A549 (cell line): ENCODE data around the gene ESYT2. TPM values are rescaled to one million over a fixed set of nuclear protein-coding genes. Genes with fewer than 3 reads are reported as not detected.

Experiments
- ATAC-seq, 2 experiments: fragments of 200-7000 bp in 1 of 2; fragments of >200 bp in 1 of 2; cut with Nextera tagmentation in 1 of 2; cut with Tn5 transposase in 1 of 2; 3 replicates each; pipeline versions ENCODE4 v1.8.0 to v1.9.1; 2018 to 2020; ENCODE audit warnings: mild to moderate bottlenecking in 1 of 2, moderate library complexity in 1 of 2
- CTCF ChIA-PET: fragments of 300-600 bp; sonication (Branson Sonifier 250); formaldehyde crosslinking; extraction: SDS; loops from one replicate; lab custom pipeline; 2021; ENCODE audit warnings: antibody characterized with exemption, inconsistent platforms; lab: Yijun Ruan, JAX
- POLR2A ChIA-PET: fragments of 350-600 bp; formaldehyde crosslinking; extraction: SDS; loops from one replicate; lab custom pipeline; 2021; ENCODE audit warnings: antibody characterized with exemption, inconsistent platforms; lab: Yijun Ruan, JAX
- DNase-seq, 2 experiments: peaks; one replicate each; pipeline versions ENCODE4 v3.0.0 to v3.0.0-alpha.2; 2011 to 2016; ENCODE audit warnings: low read depth in 1 of 2, low spot score in 1 of 2
- FAIRE-seq: peaks from 2 replicates; lab custom pipeline; 2011; peaks lifted over from hg19 to GRCh38; lab: Jason Lieb, UNC
- H3K27ac ChIP-seq, 2 experiments: fragments of >200 bp; sonication (Bioruptor Twin); formaldehyde crosslinking; 3 replicates each; pipeline ENCODE4 v1.5.1; 2016 to 2017
- H3K4me1 ChIP-seq: fragments of >200 bp; sonication (Bioruptor Twin); formaldehyde crosslinking; 3 replicates; pipeline ENCODE4 v1.6.1; 2016
- H3K4me2 ChIP-seq: fragments of >200 bp; sonication (Bioruptor Twin); formaldehyde crosslinking; 3 replicates; pipeline ENCODE4 v1.6.1; 2016
- H3K4me3 ChIP-seq: fragments of >200 bp; sonication (Bioruptor Twin); formaldehyde crosslinking; 3 replicates; pipeline ENCODE4 v1.5.1; 2016
- H3K9me3 ChIP-seq: fragments of >200 bp; sonication (Bioruptor Twin); formaldehyde crosslinking; 3 replicates; pipeline ENCODE4 v1.6.1; 2016
- CBX8 ChIP-seq: fragments of 200-600 bp; sonication (generic); IDR thresholded peaks from 2 replicates; pipeline ENCODE4 v1.6.1; 2016
- CEBPB ChIP-seq, 2 experiments: fragments of >200 bp in 1 of 2; sonication (Bioruptor Twin) in 1 of 2; formaldehyde crosslinking in 1 of 2; IDR thresholded peaks; 2 replicates each; pipeline ENCODE4 v1.6.1; 2012 to 2016
- CHD4 ChIP-seq: fragments of 200-600 bp; sonication (generic); IDR thresholded peaks from 2 replicates; pipeline ENCODE4 v1.6.1; 2016; ENCODE audit warnings: antibody characterized with exemption, mild to moderate bottlenecking, borderline replicate concordance
- E2F6 ChIP-seq: IDR thresholded peaks from 2 replicates; pipeline ENCODE4 v1.6.1; 2012; ENCODE audit warnings: low read depth, borderline replicate concordance
- EHF ChIP-seq: fragments of 250-450 bp; sonication (Bioruptor Pico); IDR thresholded peaks from 2 replicates; pipeline ENCODE4 v1.5.0; 2020; ENCODE audit warnings: mild to moderate bottlenecking
- ELK1 ChIP-seq: fragments of 150-350 bp; IDR thresholded peaks from 2 replicates; pipeline ENCODE4 v1.6.1; 2014; ENCODE audit warnings: low read depth, mild to moderate bottlenecking, low read length
- ESRRA ChIP-seq: fragments of 150-350 bp; IDR thresholded peaks from 2 replicates; pipeline ENCODE4 v1.6.1; 2014; ENCODE audit warnings: mild to moderate bottlenecking, low read length, borderline replicate concordance
- FOSB ChIP-seq: fragments of 250-450 bp; sonication (Bioruptor Pico); IDR thresholded peaks from 2 replicates; pipeline ENCODE4 v1.5.0; 2020; ENCODE audit warnings: mild to moderate bottlenecking, moderate library complexity
- HEYL ChIP-seq: fragments of 250-450 bp; sonication (Bioruptor Pico); IDR thresholded peaks from 2 replicates; pipeline ENCODE4 v1.8.0; 2021; ENCODE audit warnings: mild to moderate bottlenecking, moderate library complexity
- HOXA7 ChIP-seq: fragments of 250-450 bp; sonication (Bioruptor Pico); IDR thresholded peaks from 2 replicates; pipeline ENCODE4 v1.5.0; 2020; ENCODE audit warnings: mild to moderate bottlenecking, moderate library complexity
- HOXB13 ChIP-seq: fragments of 250-450 bp; sonication (Bioruptor Pico); IDR thresholded peaks from 2 replicates; pipeline ENCODE4 v1.5.0; 2020; ENCODE audit warnings: low read depth, mild to moderate bottlenecking, moderate library complexity
- JUNB ChIP-seq: fragments of >200 bp; sonication (Bioruptor Twin); formaldehyde crosslinking; IDR thresholded peaks from 2 replicates; pipeline ENCODE4 v1.6.1; 2016
- KDM5A ChIP-seq: fragments of 200-600 bp; sonication (generic); IDR thresholded peaks from 2 replicates; pipeline ENCODE4 v1.6.1; 2016; ENCODE audit warnings: antibody characterized with exemption, mild to moderate bottlenecking
- MAX ChIP-seq: IDR thresholded peaks from 2 replicates; pipeline ENCODE4 v1.6.1; 2012
- MYC ChIP-seq: IDR thresholded peaks from 2 replicates; pipeline ENCODE4 v1.6.1; 2012; ENCODE audit warnings: mild to moderate bottlenecking, inconsistent platforms, low read length, improper control_type of control experiment, borderline replicate concordance
- NFE2L2 ChIP-seq: fragments of 150-350 bp; conservative IDR thresholded peaks from 2 replicates; pipeline ENCODE4 v1.6.1; 2014; ENCODE audit warnings: low read length
- POLR2AphosphoS2 ChIP-seq: conservative IDR thresholded peaks from 2 replicates; pipeline ENCODE4 v1.6.1; 2012; ENCODE audit warnings: low read length, improper control_type of control experiment, inconsistent platforms
- RARB ChIP-seq: fragments of 250-450 bp; sonication (Bioruptor Pico); IDR thresholded peaks from 2 replicates; pipeline ENCODE4 v1.8.0; 2021; ENCODE audit warnings: mild to moderate bottlenecking, moderate library complexity
- SREBF2 ChIP-seq: fragments of 450-650 bp; IDR thresholded peaks from 2 replicates; pipeline ENCODE4 v1.6.1; 2014; ENCODE audit warnings: mild to moderate bottlenecking, moderate library complexity
- TP53 ChIP-seq: fragments of 250-450 bp; sonication (Bioruptor Pico); IDR thresholded peaks from 2 replicates; pipeline ENCODE4 v1.5.0; 2021; ENCODE audit warnings: mild to moderate bottlenecking, moderate library complexity
- ZC3H11A ChIP-seq: fragments of 450-650 bp; IDR thresholded peaks from 2 replicates; pipeline ENCODE4 v1.6.1; 2014; ENCODE audit warnings: antibody characterized with exemption, mild to moderate bottlenecking
- WGBS: methylation state at CpG from one replicate; pipeline ENCODE4 v1.1.6; 2017; ENCODE audit errors: missing lambda C conversion rate; 5-methylcytosine and 5-hydroxymethylcytosine counted together
- polyA plus RNA-seq, 4 experiments: library from polyadenylated mRNA; depleted of rRNA in 3 of 4; stranded (reverse); fragments of >200 nt; fragmentation: RNase III in 1 of 4; extraction: RNeasy Plus Mini Kit Qiagen cat#74134 plus additional on column Dnase treatment in 1 of 4; gene quantifications; 2 replicates in 3 of 4; 3 replicates in 1 of 4; pipeline ENCODE4 v1.2.3, GENCODE V29; 2011 to 2017
- TF ChIP-seq, protein P1 (sequence below): fragments of 250-450 bp; sonication (Bioruptor Pico); IDR thresholded peaks from 2 replicates; pipeline ENCODE4 v1.5.0; 2020; ENCODE audit warnings: low read depth, mild to moderate bottlenecking, moderate library complexity

Gene ESYT2
- polyA plus RNA-seq, 2 of the 4 experiments (the other 2 are of a cell fraction), result 45.8 to 77.0 TPM

DNA sequence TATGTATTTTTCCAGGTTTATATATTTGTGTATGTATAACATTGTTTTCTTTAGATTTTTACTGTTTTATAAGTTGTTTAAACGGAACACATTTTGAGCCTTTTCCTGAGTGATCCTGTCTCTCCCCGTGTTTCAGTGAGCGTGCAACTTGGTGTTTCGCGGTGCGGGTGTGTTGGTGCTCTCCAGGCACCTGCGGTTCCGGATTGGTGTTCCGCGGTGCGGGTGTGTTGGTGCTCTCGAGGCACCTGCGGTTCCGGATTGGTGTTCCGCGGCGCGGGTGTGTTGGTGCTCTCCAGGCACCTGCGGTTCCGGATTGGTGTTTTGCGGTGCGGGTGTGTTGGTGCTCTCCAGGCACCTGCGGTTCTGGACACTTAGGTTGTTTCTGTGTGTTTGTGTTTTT is 47.7 kb upstream of the ESYT2 start:
- Histone ChIP-seq H3K4me1 (no peaks in the 10 kb centered on the region), H3K4me2 (no peak overlapping the region), H3K4me3 (no peak overlapping the region), H3K27ac (no peak overlapping the region), H3K9me3 (no peaks in the 10 kb centered on the region)
- 96% methylated on average over 23 of the region's 23 CpGs for WGBS
- no peak for DNase-seq
- ChIA-PET CTCF (interaction anchor here (1.1 kb wide), 1 partner anchor 10 kb away, joined by 4 read pairs; no protein-coding TSS in a partner anchor), POLR2A (no interaction called here)
- TF ChIP-seq ESRRA (no peak), MAX (no peak), ELK1 (no peak), JUNB (no peak), CEBPB (IDR thresholded peaks at IDR 0.05) (no peak), HEYL (CRISPR knock-in tag) (no peak)
- TF ChIP-seq, protein P1, sequence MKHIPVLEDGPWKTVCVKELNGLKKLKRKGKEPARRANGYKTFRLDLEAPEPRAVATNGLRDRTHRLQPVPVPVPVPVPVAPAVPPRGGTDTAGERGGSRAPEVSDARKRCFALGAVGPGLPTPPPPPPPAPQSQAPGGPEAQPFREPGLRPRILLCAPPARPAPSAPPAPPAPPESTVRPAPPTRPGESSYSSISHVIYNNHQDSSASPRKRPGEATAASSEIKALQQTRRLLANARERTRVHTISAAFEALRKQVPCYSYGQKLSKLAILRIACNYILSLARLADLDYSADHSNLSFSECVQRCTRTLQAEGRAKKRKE (CRISPR knock-in tag), result no peak
- ATAC-seq, result no peak
- no peak for FAIRE-seq

GRCh38 chr7:158869876-158870275 is 40.6 kb upstream of the ESYT2 start:
- no peak for ATAC-seq
- no peak overlapping the region for H3K4me2 ChIP-seq
- H3K4me1 ChIP-seq, result peaks cover 10% of the 10 kb centered on the region; the same call in 2 of the 3 replicates
- H3K9me3 ChIP-seq, result no peaks in the 10 kb centered on the region
- POLR2A ChIA-PET, result no interaction called here
- FAIRE-seq, result no peak
- no peak overlapping the region for H3K4me3 ChIP-seq
- TF ChIP-seq ELK1 (no peak), MAX (no peak), MYC (no peak), E2F6 (no peak), CEBPB (IDR thresholded peaks at IDR 0.05) (no peak), NFE2L2 (no peak), HOXB13 (CRISPR knock-in tag) (no peak), CHD4 (no peak), ZC3H11A (no peak), CBX8 (no peak), TP53 (CRISPR knock-in tag) (no peak), RARB (CRISPR knock-in tag) (no peak)
- CTCF ChIA-PET, result no interaction called here
- DNase-seq, result no peak
- 93% methylated on average over 9 of the region's 9 CpGs for WGBS
- no peak overlapping the region for H3K27ac ChIP-seq

DNA sequence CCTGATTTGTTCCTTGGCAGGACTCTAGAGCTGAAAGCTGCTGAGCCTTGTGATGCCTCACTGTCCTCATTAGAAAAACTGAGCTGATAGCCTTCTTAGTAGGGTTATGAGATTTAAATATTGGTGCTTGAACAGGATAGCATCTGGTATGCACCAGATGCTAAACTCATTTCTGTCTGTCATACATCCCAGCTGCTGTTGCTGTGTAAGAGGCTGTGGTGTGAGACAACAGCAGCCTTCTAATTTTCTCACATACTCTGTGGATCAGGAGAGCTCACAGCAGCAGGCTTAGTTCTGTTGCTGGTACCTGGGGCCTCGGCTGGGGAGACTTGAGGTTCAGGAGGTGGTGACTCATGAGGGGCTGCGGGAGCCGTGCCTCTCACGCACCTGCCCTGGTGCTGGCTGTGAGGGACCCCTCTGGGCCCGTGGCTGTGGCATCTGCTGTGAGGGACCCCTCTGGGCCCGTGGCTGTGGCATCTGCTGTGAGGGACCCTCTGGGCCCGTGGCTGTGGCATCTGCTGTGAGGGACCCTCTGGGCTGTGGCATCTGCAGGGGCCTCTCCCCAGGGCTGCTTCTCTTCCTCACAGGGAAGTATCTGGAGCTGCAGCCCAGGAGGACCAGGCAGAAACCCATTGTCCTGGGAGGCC is 39.6 kb upstream of the ESYT2 start:
- POLR2A ChIA-PET, result no interaction called here
- ATAC-seq, result no peak; a peak in 1 of 6 replicates
- H3K4me1 ChIP-seq, result peaks cover 17% of the 10 kb centered on the region; the same call in 2 of the 3 replicates
- TF ChIP-seq EHF (CRISPR knock-in tag) (no peak), POLR2AphosphoS2 (no peak), HEYL (CRISPR knock-in tag) (no peak), KDM5A (no peak), HOXA7 (no peak), SREBF2 (no peak), FOSB (CRISPR knock-in tag) (no peak)
- H3K4me2 ChIP-seq, result no peak overlapping the region
- H3K9me3 ChIP-seq, result no peaks in the 10 kb centered on the region
- no peak for DNase-seq
- FAIRE-seq, result no peak
- 95% methylated on average over 5 of the region's 7 CpGs for WGBS
- no peak overlapping the region for H3K27ac ChIP-seq
- CTCF ChIA-PET, result interaction anchor here (1.0 to 1.4 kb wide), 2 partner anchors 16 to 108 kb away, joined by 3 to 4 read pairs; no protein-coding TSS in a partner anchor
- no peak overlapping the region for H3K4me3 ChIP-seq
